Liver (tissue), 3 donors: ENCODE measurements around the gene CADM2.

ENCODE experiments used
- GABPA ChIP-seq, 2 donors: IDR thresholded peaks in 1 of 2; conservative IDR thresholded peaks in 1 of 2; 2 replicates each; pipeline ENCODE4 v1.6.1; 2016; ENCODE audit warnings: antibody characterized with exemption in 2 of 2, mild to moderate bottlenecking in 1 of 2, moderate library complexity in 1 of 2
- HNF4G ChIP-seq: IDR thresholded peaks from 2 replicates; pipeline ENCODE4 v1.6.1; 2016; ENCODE audit warnings: antibody characterized with exemption
- SP1 ChIP-seq: IDR thresholded peaks from 2 replicates; pipeline ENCODE4 v1.6.1; 2018; ENCODE audit warnings: antibody characterized with exemption, mild to moderate bottlenecking
- TF ChIP-seq, protein P1 (sequence below): fragments of 150-350 bp; IDR thresholded peaks from 2 replicates; pipeline ENCODE4 v1.5.1; 2017; ENCODE audit warnings: improper control_type of control experiment, low read depth, low read length; ENCODE audit not compliant: missing input control
- donor health status: healthy.
- donor health status: healthy.

DNA sequence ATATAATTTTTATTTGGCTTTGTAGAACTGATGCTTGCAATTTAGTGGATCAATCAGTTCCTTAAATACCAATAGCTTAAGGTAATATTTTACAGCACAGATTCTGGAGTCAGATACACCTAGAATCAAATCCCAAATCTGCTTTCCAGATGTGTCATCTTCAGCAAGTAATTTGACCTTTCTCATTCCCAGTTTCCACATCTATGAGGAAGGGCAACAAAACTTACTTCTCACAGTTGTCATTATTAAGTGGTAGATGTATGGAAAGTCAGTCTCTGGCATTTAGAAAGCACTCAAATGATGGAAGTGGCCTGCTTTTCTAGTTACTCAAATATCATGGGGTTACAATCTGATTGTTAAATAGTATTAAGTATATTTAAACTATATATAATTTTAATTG lies 767.0 kb downstream of the CADM2 start:
- TF ChIP-seq, protein P1, sequence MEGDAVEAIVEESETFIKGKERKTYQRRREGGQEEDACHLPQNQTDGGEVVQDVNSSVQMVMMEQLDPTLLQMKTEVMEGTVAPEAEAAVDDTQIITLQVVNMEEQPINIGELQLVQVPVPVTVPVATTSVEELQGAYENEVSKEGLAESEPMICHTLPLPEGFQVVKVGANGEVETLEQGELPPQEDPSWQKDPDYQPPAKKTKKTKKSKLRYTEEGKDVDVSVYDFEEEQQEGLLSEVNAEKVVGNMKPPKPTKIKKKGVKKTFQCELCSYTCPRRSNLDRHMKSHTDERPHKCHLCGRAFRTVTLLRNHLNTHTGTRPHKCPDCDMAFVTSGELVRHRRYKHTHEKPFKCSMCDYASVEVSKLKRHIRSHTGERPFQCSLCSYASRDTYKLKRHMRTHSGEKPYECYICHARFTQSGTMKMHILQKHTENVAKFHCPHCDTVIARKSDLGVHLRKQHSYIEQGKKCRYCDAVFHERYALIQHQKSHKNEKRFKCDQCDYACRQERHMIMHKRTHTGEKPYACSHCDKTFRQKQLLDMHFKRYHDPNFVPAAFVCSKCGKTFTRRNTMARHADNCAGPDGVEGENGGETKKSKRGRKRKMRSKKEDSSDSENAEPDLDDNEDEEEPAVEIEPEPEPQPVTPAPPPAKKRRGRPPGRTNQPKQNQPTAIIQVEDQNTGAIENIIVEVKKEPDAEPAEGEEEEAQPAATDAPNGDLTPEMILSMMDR: no peak
- TF ChIP-seq HNF4G (no peak), GABPA (IDR thresholded peaks at IDR 0.05 in 1 of 2, conservative IDR thresholded peaks at IDR 0.05 in 1 of 2) (no peak), SP1 (no peak)
